Coronary artery (tissue), 2 donors: ENCODE measurements around the gene POU2AF3.
"Not testable (repeated sequence)": the region's sequence is repeated elsewhere in the genome, so short reads cannot be mapped to it uniquely, and the experiment has no call there.

Experiments used
- DNase-seq: peaks from one replicate; pipeline ENCODE4 v3.0.0-alpha.2; 2017; ENCODE audit warnings: low spot score
- H3K27ac ChIP-seq, 2 donors: fragments of 200-600 bp; sonication (generic); one replicate each; pipeline ENCODE4 v1.5.1; 2016 to 2019
- H3K4me3 ChIP-seq: fragments of 200-600 bp; sonication (generic); 2 replicates; pipeline ENCODE4 v1.5.1; 2016; ENCODE audit warnings: mild to moderate bottlenecking, moderate library complexity
- TF ChIP-seq, protein P1 (sequence below): fragments of 200-600 bp; sonication (generic); IDR thresholded peaks from one replicate; pipeline ENCODE4 v1.5.1; 2019; ENCODE audit warnings: antibody characterized with exemption

POU2AF3 gene

GRCh38 chr11:111307472-111308108, 9.2 kb downstream of the POU2AF3 start:
- no peak for DNase-seq
- TF ChIP-seq, protein P1, sequence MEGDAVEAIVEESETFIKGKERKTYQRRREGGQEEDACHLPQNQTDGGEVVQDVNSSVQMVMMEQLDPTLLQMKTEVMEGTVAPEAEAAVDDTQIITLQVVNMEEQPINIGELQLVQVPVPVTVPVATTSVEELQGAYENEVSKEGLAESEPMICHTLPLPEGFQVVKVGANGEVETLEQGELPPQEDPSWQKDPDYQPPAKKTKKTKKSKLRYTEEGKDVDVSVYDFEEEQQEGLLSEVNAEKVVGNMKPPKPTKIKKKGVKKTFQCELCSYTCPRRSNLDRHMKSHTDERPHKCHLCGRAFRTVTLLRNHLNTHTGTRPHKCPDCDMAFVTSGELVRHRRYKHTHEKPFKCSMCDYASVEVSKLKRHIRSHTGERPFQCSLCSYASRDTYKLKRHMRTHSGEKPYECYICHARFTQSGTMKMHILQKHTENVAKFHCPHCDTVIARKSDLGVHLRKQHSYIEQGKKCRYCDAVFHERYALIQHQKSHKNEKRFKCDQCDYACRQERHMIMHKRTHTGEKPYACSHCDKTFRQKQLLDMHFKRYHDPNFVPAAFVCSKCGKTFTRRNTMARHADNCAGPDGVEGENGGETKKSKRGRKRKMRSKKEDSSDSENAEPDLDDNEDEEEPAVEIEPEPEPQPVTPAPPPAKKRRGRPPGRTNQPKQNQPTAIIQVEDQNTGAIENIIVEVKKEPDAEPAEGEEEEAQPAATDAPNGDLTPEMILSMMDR: no peak
- H3K27ac ChIP-seq: no peak overlapping the region
- H3K4me3 ChIP-seq: no peak overlapping the region

DNA sequence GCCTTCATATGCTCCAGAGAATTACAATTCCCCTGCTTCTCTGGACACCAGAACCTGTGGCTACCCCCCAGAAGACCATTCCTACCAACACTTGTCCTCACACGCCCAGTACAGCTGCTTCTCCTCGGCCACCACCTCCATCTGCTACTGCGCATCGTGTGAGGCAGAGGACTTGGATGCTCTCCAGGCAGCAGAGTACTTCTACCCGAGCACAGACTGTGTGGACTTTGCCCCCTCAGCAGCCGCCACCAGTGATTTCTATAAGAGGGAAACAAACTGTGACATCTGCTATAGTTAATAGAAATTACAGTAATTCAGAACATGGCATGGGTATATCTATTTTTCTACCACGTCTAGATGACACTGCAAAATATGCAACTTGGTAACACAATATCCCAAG, 9.8 kb downstream of the POU2AF3 start:
- Histone ChIP-seq H3K4me3 (no peak overlapping the region), H3K27ac (no peak overlapping the region)
- DNase-seq: no peak
- TF ChIP-seq, protein P1: no peak

DNA sequence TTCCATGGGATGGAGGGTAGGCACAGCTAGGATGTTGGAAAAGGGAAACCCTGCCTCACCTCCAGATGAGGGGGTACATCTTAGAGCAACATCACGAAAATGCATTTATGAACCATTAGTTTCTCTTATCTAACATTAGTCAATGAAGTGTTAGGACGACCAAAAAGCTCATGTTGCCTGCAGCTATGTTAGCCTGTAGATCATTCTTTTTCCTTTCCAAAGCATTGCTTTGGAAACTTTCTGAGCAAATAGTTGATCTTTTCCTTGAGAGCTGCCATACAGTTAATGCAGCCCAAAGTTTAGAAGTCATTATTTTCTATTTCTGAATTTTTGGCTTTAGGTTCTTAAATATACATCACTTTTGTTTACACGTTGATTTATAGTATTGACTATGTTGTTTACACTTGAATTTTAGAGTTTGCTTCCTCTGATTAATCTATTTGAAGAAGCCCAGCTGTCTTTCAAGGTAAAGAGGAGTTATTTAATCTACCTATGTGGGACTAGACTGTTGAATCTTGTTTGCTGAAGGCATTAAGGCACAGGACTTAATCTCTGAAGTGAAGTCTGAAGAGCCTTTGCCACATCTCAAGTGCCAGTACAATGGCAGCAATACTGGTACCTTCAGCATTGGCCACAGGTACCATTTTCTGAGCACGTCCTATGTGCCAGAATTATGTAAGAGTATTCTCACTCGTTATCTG, 11.0 kb downstream of the POU2AF3 start:
- Histone ChIP-seq H3K4me3 (no peak overlapping the region), H3K27ac (no peak overlapping the region)
- TF ChIP-seq, protein P1: no peak
- no peak for DNase-seq

DNA sequence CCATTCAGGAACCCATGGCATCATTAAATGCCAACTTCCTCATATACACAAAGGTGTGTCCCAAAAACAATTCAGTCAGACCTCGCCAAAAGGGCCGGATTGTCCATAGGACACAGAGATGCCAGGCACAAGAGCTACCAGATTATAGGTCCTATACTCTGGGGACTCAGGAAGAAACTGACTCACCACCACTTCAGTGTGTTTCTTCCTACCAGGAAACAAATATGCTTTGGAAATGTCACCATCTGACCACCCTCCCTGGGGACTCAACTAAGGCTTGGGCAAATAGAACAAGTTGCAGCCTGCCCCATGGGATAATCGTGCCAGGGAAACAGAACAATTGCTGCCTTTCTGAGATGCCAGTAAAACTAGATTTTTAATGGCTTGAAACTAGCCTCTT, 11.7 kb downstream of the POU2AF3 start:
- TF ChIP-seq, protein P1: no peak
- H3K27ac ChIP-seq: no peak overlapping the region
- H3K4me3 ChIP-seq: no peak overlapping the region
- no peak for DNase-seq

DNA sequence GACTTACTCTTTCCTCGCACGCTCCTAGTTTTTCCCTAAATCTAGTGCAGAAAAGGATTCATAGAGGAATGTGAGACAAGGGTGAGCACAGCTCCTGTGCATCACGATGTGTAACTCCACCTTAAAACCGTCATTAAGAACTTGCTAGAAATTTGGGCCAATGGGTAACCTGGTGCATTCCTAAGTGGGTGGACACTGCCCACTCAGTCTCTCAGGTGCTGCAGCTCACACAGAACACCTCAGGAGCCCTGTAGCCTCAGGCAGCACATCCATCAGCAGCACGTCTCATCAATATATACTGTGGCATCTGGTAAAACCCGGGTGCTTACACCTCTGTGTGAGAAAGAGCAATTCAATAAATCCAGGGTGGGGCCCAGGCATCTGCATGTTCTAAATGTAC, 12.4 kb downstream of the POU2AF3 start:
- Histone ChIP-seq H3K4me3 (no peak overlapping the region), H3K27ac (no peak overlapping the region)
- TF ChIP-seq, protein P1: no peak
- DNase-seq: no peak

GRCh38 chr11:111312076-111312475, 13.7 kb downstream of the POU2AF3 start:
- H3K4me3 ChIP-seq: no peak overlapping the region
- DNase-seq: no peak
- H3K27ac ChIP-seq: no peak overlapping the region
- TF ChIP-seq, protein P1: no peak

GRCh38 chr11:111319296-111319695, 20.9 kb downstream of the POU2AF3 start:
- TF ChIP-seq, protein P1: no peak
- no peak for DNase-seq
- Histone ChIP-seq H3K27ac (no peak overlapping the region), H3K4me3 (no peak overlapping the region)

DNA sequence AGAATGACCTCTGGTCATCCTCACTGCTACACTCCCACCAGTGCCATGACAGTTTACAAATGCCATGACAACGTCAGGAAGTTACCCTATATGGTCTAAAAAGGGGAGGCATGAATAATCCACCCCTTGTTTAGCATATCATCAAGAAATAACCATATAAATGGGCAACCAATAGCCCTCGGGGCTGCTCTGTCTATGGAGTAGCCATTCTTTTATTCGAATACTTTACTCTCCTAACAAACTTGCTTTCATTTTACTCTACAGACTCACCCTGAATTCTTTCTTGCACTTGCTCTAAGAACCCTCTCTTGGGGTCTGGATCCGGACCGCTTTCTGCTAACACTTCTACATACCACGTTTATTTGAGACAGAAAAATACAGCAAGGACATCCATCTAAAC, 21.9 kb downstream of the POU2AF3 start:
- not testable (repeated sequence) for H3K4me3 ChIP-seq, H3K27ac ChIP-seq, DNase-seq
